ENCODE measurements around the gene DPY19L3.
"Not testable (repeated sequence)": the region's sequence is repeated elsewhere in the genome, so short reads cannot be mapped to it uniquely, and the experiment has no call there.

DPY19L3 gene

GRCh38 chr19:32483574-32483973, 78.0 kb downstream of the DPY19L3 start:
- TF ChIP-seq CTCF (IDR thresholded peaks at IDR 0.05; ENCODE audit: low read depth, low read length): no peak
- H3K4me3 ChIP-seq (ENCODE audit: low read depth, low read length): no peak overlapping the region

GRCh38 chr19:32489971-32490370, 84.4 kb downstream of the DPY19L3 start:
- no peak for TF ChIP-seq CTCF (IDR thresholded peaks at IDR 0.05; ENCODE audit: low read depth, low read length)
- H3K4me3 ChIP-seq (ENCODE audit: low read depth, low read length): no peak overlapping the region

GRCh38 chr19:32497391-32497790, 91.8 kb downstream of the DPY19L3 start:
- no peak overlapping the region for H3K4me3 ChIP-seq (ENCODE audit: low read depth, low read length)
- no peak for TF ChIP-seq CTCF (IDR thresholded peaks at IDR 0.05; ENCODE audit: low read depth, low read length)

GRCh38 chr19:32498648-32499200, 93.2 kb downstream of the DPY19L3 start:
- H3K4me3 ChIP-seq (ENCODE audit: low read depth, low read length): no peak overlapping the region
- no peak for TF ChIP-seq CTCF (IDR thresholded peaks at IDR 0.05; ENCODE audit: low read depth, low read length)

- not testable (repeated sequence) for H3K4me3 ChIP-seq (ENCODE audit: low read depth, low read length)
Observed at GRCh38 chr19:32512498-32512897, 106.9 kb downstream of the DPY19L3 start.

- no peak overlapping the region for H3K4me3 ChIP-seq (ENCODE audit: low read depth, low read length)
- no peak for TF ChIP-seq CTCF (IDR thresholded peaks at IDR 0.05; ENCODE audit: low read depth, low read length)
Observed at GRCh38 chr19:32519023-32519422, 113.5 kb downstream of the DPY19L3 start.

- H3K4me3 ChIP-seq (ENCODE audit: low read depth, low read length): no peak overlapping the region
- no peak for TF ChIP-seq CTCF (IDR thresholded peaks at IDR 0.05; ENCODE audit: low read depth, low read length)
Observed at GRCh38 chr19:32522967-32523366, 117.4 kb downstream of the DPY19L3 start.

GRCh38 chr19:32526895-32527294, 121.3 kb downstream of the DPY19L3 start:
- no peak for TF ChIP-seq CTCF (IDR thresholded peaks at IDR 0.05; ENCODE audit: low read depth, low read length)
- H3K4me3 ChIP-seq (ENCODE audit: low read depth, low read length): no peak overlapping the region

Data from WI38 (cell line).